ENCODE measurements around the gene ZNF462.
"Not testable (repeated sequence)": the region's sequence is repeated elsewhere in the genome, so short reads cannot be mapped to it uniquely, and the experiment has no call there.

- TF ChIP-seq CTCF, EP300 (IDR thresholded peaks at IDR 0.05): not testable (repeated sequence)
These were observed 37.6 kb downstream of the ZNF462 start for GRCh38 chr9:106900523-106900922.

All from tibial nerve (tissue), 4 donors.